ENCODE measurements around the gene ITPRIPL1. TPM values are rescaled to one million over a fixed set of nuclear protein-coding genes. Genes with fewer than 3 reads are reported as not detected.

The ITPRIPL1 gene
- total RNA-seq, 2 experiments from 2014 or later: 8.1 to 13.5 TPM

DNA sequence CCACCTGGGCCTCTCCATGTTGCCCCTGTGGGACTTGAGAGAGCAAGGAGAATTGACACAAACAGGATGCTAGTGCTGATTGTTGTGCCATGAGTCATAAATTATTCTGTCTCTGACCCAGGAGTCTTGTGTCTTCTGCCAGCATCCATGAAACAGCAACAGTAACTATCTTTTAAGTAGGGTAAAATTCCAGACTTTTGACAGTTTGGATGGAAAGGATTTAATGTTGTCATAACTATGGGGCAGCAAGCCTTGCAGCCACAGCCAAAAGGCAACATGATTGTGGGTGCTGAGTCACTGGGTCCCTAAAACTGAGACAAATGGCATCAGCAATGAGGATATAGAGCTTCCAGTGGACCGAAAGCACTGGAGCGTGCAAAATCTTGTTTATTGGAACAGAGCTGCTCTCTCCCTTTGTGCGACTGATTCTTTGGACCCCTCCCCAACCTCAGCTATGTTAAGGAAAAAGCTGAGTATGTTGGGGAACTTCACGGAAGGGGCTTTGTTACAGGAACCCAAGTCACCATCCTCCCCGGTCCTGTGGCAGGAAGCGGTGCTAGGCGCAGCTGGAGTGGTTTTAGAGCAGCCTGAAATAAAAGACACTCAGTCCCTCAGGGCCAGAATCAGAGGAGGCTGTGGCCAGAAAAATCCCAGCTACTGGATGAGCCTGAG lies 9.6 kb upstream of the ITPRIPL1 start:
- intact Hi-C loops (cut with micrococcal nuclease; ENCODE audit: unreplicated experiment): no loop called here
- H4K20me1 ChIP-seq (ENCODE audit: insufficient read depth, low read length): no peaks in the 10 kb centered on the region
- peak overlapping the region; percentile 58 for H3K4me2 ChIP-seq (ENCODE audit: low read length)
- no peaks in the 10 kb centered on the region for H3K36me3 ChIP-seq (ENCODE audit: insufficient read depth, low read length)
- POLR2A ChIA-PET: interaction anchor here (1.6 kb wide), 1 partner anchor 26 kb away, joined by 6 read pairs; no protein-coding TSS in a partner anchor
- no TSS peak for BruUV-seq (replicated peaks)
- H2AFZ ChIP-seq (ENCODE audit: low read length): peak overlapping the region; percentile 61; the same call in 1 of the 2 replicates
- H3K9me3 ChIP-seq (ENCODE audit: low read length): no peaks in the 10 kb centered on the region
- CTCF ChIA-PET (ENCODE audit: unreplicated experiment): interaction anchor here (0.6 kb wide), 1 partner anchor 9 kb away, joined by 3 read pairs; the partner anchor contains the start of gene ITPRIPL1
- TF ChIP-seq, protein P1, sequence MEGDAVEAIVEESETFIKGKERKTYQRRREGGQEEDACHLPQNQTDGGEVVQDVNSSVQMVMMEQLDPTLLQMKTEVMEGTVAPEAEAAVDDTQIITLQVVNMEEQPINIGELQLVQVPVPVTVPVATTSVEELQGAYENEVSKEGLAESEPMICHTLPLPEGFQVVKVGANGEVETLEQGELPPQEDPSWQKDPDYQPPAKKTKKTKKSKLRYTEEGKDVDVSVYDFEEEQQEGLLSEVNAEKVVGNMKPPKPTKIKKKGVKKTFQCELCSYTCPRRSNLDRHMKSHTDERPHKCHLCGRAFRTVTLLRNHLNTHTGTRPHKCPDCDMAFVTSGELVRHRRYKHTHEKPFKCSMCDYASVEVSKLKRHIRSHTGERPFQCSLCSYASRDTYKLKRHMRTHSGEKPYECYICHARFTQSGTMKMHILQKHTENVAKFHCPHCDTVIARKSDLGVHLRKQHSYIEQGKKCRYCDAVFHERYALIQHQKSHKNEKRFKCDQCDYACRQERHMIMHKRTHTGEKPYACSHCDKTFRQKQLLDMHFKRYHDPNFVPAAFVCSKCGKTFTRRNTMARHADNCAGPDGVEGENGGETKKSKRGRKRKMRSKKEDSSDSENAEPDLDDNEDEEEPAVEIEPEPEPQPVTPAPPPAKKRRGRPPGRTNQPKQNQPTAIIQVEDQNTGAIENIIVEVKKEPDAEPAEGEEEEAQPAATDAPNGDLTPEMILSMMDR (conservative IDR thresholded peaks at IDR 0.05; ENCODE audit: low read length): no peak
- no peak for TF ChIP-seq EZH2phosphoT487 (IDR thresholded peaks at IDR 0.05; ENCODE audit: borderline replicate concordance, low read depth, low read length)
- H3K79me2 ChIP-seq (ENCODE audit: insufficient read depth, low read depth, low read length): no peaks in the 10 kb centered on the region
- peaks cover 35% of the 10 kb centered on the region for H3K4me1 ChIP-seq (ENCODE audit: insufficient read depth, low read length, poor library complexity, severe bottlenecking)
- DNase-seq (ENCODE audit: low spot score): peak; percentile 43
- peak overlapping the region; percentile 23 for H3K27ac ChIP-seq (ENCODE audit: low read depth, low read length, poor library complexity, severe bottlenecking)
- peak overlapping the region; percentile 5 for H3K4me3 ChIP-seq (ENCODE audit: low read depth, low read length, poor library complexity, severe bottlenecking)
- H3K9me2 ChIP-seq (ENCODE audit: insufficient read depth, low read length): no peaks in the 10 kb centered on the region

DNA sequence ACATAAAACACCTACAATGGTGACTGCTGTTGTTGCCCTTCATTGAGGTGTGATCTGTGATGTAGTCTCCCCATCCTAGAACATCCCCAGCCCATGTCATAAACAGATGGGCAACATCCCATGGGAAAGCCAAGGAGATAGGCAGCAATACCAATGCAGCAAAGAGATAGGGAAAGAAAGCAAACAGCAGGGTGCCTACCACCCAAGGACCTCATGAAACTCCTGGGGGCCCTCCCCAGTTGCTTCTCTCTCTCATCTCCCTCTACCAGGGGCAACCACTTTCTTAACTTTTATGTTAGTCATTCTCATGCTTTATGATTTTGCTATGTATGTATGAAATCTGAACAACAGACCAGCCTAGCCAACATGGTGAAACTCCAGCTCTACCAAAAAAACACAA lies 8.1 kb upstream of the ITPRIPL1 start:
- Histone ChIP-seq H3K4me2 (ENCODE audit: low read length) (no peak overlapping the region), H3K79me2 (ENCODE audit: insufficient read depth, low read depth, low read length) (no peaks in the 10 kb centered on the region), H2AFZ (ENCODE audit: low read length) (no peak overlapping the region), H3K9me2 (ENCODE audit: insufficient read depth, low read length) (no peaks in the 10 kb centered on the region), H3K36me3 (ENCODE audit: insufficient read depth, low read length) (no peaks in the 10 kb centered on the region), H3K27ac (ENCODE audit: low read depth, low read length, poor library complexity, severe bottlenecking) (no peak overlapping the region), H4K20me1 (ENCODE audit: insufficient read depth, low read length) (no peaks in the 10 kb centered on the region), H3K9me3 (ENCODE audit: low read length) (no peaks in the 10 kb centered on the region), H3K4me3 (ENCODE audit: low read depth, low read length, poor library complexity, severe bottlenecking) (no peak overlapping the region), H3K4me1 (ENCODE audit: insufficient read depth, low read length, poor library complexity, severe bottlenecking) (peaks cover 42% of the 10 kb centered on the region)
- no peak for DNase-seq (ENCODE audit: low spot score)
- no TSS peak for BruUV-seq (replicated peaks)
- CTCF ChIA-PET (ENCODE audit: unreplicated experiment): no interaction called here
- no peak for TF ChIP-seq EZH2phosphoT487 (IDR thresholded peaks at IDR 0.05; ENCODE audit: borderline replicate concordance, low read depth, low read length)
- TF ChIP-seq, protein P1 (conservative IDR thresholded peaks at IDR 0.05; ENCODE audit: low read length): no peak
- intact Hi-C loops (cut with micrococcal nuclease; ENCODE audit: unreplicated experiment): no loop called here
- POLR2A ChIA-PET: interaction anchor here (0.6 kb wide), 1 partner anchor 47 kb away, joined by 3 read pairs; no protein-coding TSS in a partner anchor

GRCh38 chr2:96317584-96317997 lies 7.5 kb upstream of the ITPRIPL1 start:
- Histone ChIP-seq H3K27ac (ENCODE audit: low read depth, low read length, poor library complexity, severe bottlenecking) (no peak overlapping the region), H3K36me3 (ENCODE audit: insufficient read depth, low read length) (no peaks in the 10 kb centered on the region), H3K79me2 (ENCODE audit: insufficient read depth, low read depth, low read length) (no peaks in the 10 kb centered on the region), H4K20me1 (ENCODE audit: insufficient read depth, low read length) (no peaks in the 10 kb centered on the region), H3K9me3 (ENCODE audit: low read length) (no peaks in the 10 kb centered on the region), H3K9me2 (ENCODE audit: insufficient read depth, low read length) (no peaks in the 10 kb centered on the region), H3K4me2 (ENCODE audit: low read length) (no peak overlapping the region), H3K4me3 (ENCODE audit: low read depth, low read length, poor library complexity, severe bottlenecking) (no peak overlapping the region), H2AFZ (ENCODE audit: low read length) (no peak overlapping the region), H3K4me1 (ENCODE audit: insufficient read depth, low read length, poor library complexity, severe bottlenecking) (peaks cover 48% of the 10 kb centered on the region)
- DNase-seq (ENCODE audit: low spot score): no peak
- intact Hi-C loops (cut with micrococcal nuclease; ENCODE audit: unreplicated experiment): no loop called here
- POLR2A ChIA-PET: interaction anchor here (0.6 kb wide), 2 partner anchors 10 to 48 kb away, joined by 3 read pairs; no protein-coding TSS in a partner anchor
- no peak for TF ChIP-seq EZH2phosphoT487 (IDR thresholded peaks at IDR 0.05; ENCODE audit: borderline replicate concordance, low read depth, low read length)
- TF ChIP-seq, protein P1 (conservative IDR thresholded peaks at IDR 0.05; ENCODE audit: low read length): no peak
- CTCF ChIA-PET (ENCODE audit: unreplicated experiment): no interaction called here
- BruUV-seq (replicated peaks): no TSS peak
